K562 (cell line): ENCODE measurements around the gene ANKRD16. TPM values are rescaled to one million over a fixed set of nuclear protein-coding genes. Genes with fewer than 3 reads are reported as not detected.

Experiments used
- ATAC-seq: fragments of 200-7000 bp; cut with Tn5 transposase; 3 replicates; pipeline ENCODE4 v1.9.1; 2020; ENCODE audit warnings: moderate library complexity
- BruUV-seq: library from RNA; stranded (reverse); fragments of 400-500 nt; replicated peaks from 2 replicates; lab custom pipeline; 2021; lab: Mats Ljungman, UMichigan
- CTCF ChIA-PET: fragments of 300-600 bp; formaldehyde crosslinking; extraction: SDS; loops from one replicate; lab custom pipeline; 2021; ENCODE audit warnings: low intra/inter-chr PET ratio; lab: Yijun Ruan, JAX
- POLR2A ChIA-PET: fragments of 300-600, 350-650 bp; sonication (Branson Sonifier 250); formaldehyde crosslinking; extraction: SDS; loops from one replicate; lab custom pipeline; 2021; ENCODE audit warnings: antibody characterized with exemption, inconsistent platforms; lab: Yijun Ruan, JAX
- DNase-seq, 4 experiments: peaks; one replicate each; pipeline versions ENCODE4 v3.0.0 to v3.0.0-alpha.2; 2011 to 2018; ENCODE audit warnings: low spot score in 3 of 4, mixed read lengths in 3 of 4; ENCODE audit errors: extremely low read depth in 1 of 4
- FAIRE-seq: peaks from 2 replicates; lab custom pipeline; 2011; peaks lifted over from hg19 to GRCh38; lab: Jason Lieb, UNC
- H2AFZ ChIP-seq: 2 replicates; pipeline ENCODE4 v1.6.0; 2011; ENCODE audit warnings: low read depth, low read length, control low read depth, inconsistent platforms
- H3K27ac ChIP-seq: fragments of 200-600 bp; 3 replicates; pipeline ENCODE4 v1.8.0; 2011; ENCODE audit warnings: low read depth, mild to moderate bottlenecking, control low read depth, inconsistent platforms, low read length, moderate library complexity, mixed read lengths; ENCODE audit errors: extremely low read depth
- H3K27me3 ChIP-seq, 2 experiments: fragments of 300-600 bp in 1 of 2; 2 replicates in 1 of 2; 3 replicates in 1 of 2; pipeline versions ENCODE4 v1.6.0 to v1.8.0; 2011; ENCODE audit warnings: inconsistent platforms in 2 of 2, low read length in 2 of 2, mild to moderate bottlenecking in 1 of 2, mixed read lengths in 1 of 2, moderate library complexity in 1 of 2; ENCODE audit not compliant: control insufficient read depth in 2 of 2, insufficient read depth in 2 of 2
- H3K36me3 ChIP-seq: fragments of 300-600 bp; 3 replicates; pipeline ENCODE4 v1.8.0; 2011; ENCODE audit warnings: mild to moderate bottlenecking, low read length, inconsistent platforms; ENCODE audit not compliant: control insufficient read depth, insufficient read depth
- H3K4me1 ChIP-seq, 2 experiments: fragments of 200-600 bp in 1 of 2; replicated peaks in 1 of 2; 2 replicates in 1 of 2; 3 replicates in 1 of 2; pipeline versions ENCODE4 v1.5.1 to v1.8.0; 2011; ENCODE audit warnings: inconsistent platforms in 2 of 2, low read length in 2 of 2, mild to moderate bottlenecking in 1 of 2, mixed read lengths in 1 of 2, moderate library complexity in 1 of 2; ENCODE audit not compliant: control insufficient read depth in 2 of 2, insufficient read depth in 2 of 2
- H3K4me2 ChIP-seq: 2 replicates; pipeline ENCODE4 v1.6.1; 2011; ENCODE audit warnings: low read length, control low read depth, inconsistent platforms, mixed read lengths; ENCODE audit not compliant: insufficient read depth
- H3K4me3 ChIP-seq: fragments of 200-600 bp; sonication (generic), shearing (Covaris generic); 2 replicates; pipeline ENCODE4 v1.5.1; 2016; ENCODE audit warnings: control low read depth, inconsistent platforms
- H3K79me2 ChIP-seq: fragments of 200-600 bp; 3 replicates; pipeline ENCODE4 v1.8.0; 2011; ENCODE audit warnings: low read length, inconsistent platforms; ENCODE audit not compliant: control insufficient read depth, insufficient read depth
- H3K9ac ChIP-seq, 2 experiments: 2 replicates each; pipeline versions ENCODE4 v1.6.0 to v1.6.1; 2011; ENCODE audit warnings: low read depth in 2 of 2, low read length in 2 of 2, control low read depth in 1 of 2, inconsistent platforms in 1 of 2, mild to moderate bottlenecking in 1 of 2, mixed read lengths in 1 of 2; ENCODE audit not compliant: insufficient read depth in 1 of 2
- H3K9me1 ChIP-seq: one replicate; pipeline ENCODE4 v1.6.0; 2011; ENCODE audit warnings: inconsistent platforms, mild to moderate bottlenecking, low read length, moderate library complexity; ENCODE audit not compliant: control insufficient read depth, insufficient read depth
- H3K9me3 ChIP-seq: replicated peaks from 2 replicates; pipeline ENCODE4 v1.5.1; 2011; ENCODE audit warnings: low read depth, low read length, inconsistent platforms; ENCODE audit not compliant: control insufficient read depth, insufficient read depth
- H4K20me1 ChIP-seq: replicated peaks from 2 replicates; pipeline ENCODE4 v1.6.1; 2011; ENCODE audit warnings: low read length, inconsistent platforms, mixed read lengths; ENCODE audit not compliant: control insufficient read depth, insufficient read depth
- CBFA2T2 ChIP-seq: fragments of 450-650 bp; conservative IDR thresholded peaks from 2 replicates; pipeline ENCODE4 v1.6.1; 2017; ENCODE audit warnings: mild to moderate bottlenecking
- CCNT2 ChIP-seq: IDR thresholded peaks from 2 replicates; pipeline ENCODE4 v1.6.1; 2011; ENCODE audit warnings: borderline replicate concordance, low read depth, mild to moderate bottlenecking, moderate library complexity, mixed read lengths, low read length; ENCODE audit not compliant: insufficient read length; ENCODE audit errors: extremely low read depth
- DACH1 ChIP-seq: fragments of 450-650 bp; IDR thresholded peaks from 2 replicates; pipeline ENCODE4 v1.6.1; 2018; ENCODE audit not compliant: partially characterized antibody
- EP300 ChIP-seq: IDR thresholded peaks from 2 replicates; pipeline ENCODE4 v1.6.1; 2012; ENCODE audit warnings: low read length, improper control_type of control experiment
- EP400 ChIP-seq: fragments of 450-650 bp; IDR thresholded peaks from 2 replicates; pipeline ENCODE4 v1.6.1; 2017; ENCODE audit warnings: antibody characterized with exemption, mild to moderate bottlenecking, moderate library complexity
- FOXK2 ChIP-seq, 2 experiments: fragments of 450-650 bp; IDR thresholded peaks in 1 of 2; conservative IDR thresholded peaks in 1 of 2; 2 replicates each; pipeline ENCODE4 v1.6.1; 2016; ENCODE audit warnings: low read depth in 2 of 2, mild to moderate bottlenecking in 1 of 2
- KHSRP ChIP-seq: fragments of 450-650 bp; IDR thresholded peaks from 2 replicates; pipeline ENCODE4 v1.6.1; 2017
- MEF2D ChIP-seq: conservative IDR thresholded peaks from 2 replicates; pipeline ENCODE4 v1.6.1; 2016; ENCODE audit warnings: low read depth, missing genetic modification characterization, missing compliant biosample characterization
- MYC ChIP-seq, 2 experiments: fragments of 250-450 bp in 1 of 2; sonication (Bioruptor Pico) in 1 of 2; IDR thresholded peaks; 2 replicates each; pipeline versions ENCODE4 v1.5.1 to v1.6.1; 2012 to 2021; ENCODE audit warnings: low read depth in 2 of 2, borderline replicate concordance in 1 of 2, improper control_type of control experiment in 1 of 2, low read length in 1 of 2, mild to moderate bottlenecking in 1 of 2, moderate library complexity in 1 of 2
- MYNN ChIP-seq, 2 experiments: sonication (generic); formaldehyde crosslinking in 1 of 2; IDR thresholded peaks; 2 replicates each; pipeline versions ENCODE4 v1.5.0 to v1.6.1; 2016 to 2020; ENCODE audit warnings: antibody characterized with exemption in 1 of 2, missing genetic modification reagents in 1 of 2
- PHTF2 ChIP-seq: fragments of 250-450 bp; sonication (Bioruptor Pico); IDR thresholded peaks from 2 replicates; pipeline ENCODE4 v1.5.0; 2021; ENCODE audit warnings: mild to moderate bottlenecking
- PTRF ChIP-seq: fragments of 450-650 bp; IDR thresholded peaks from 2 replicates; pipeline ENCODE4 v1.6.1; 2016; ENCODE audit warnings: mild to moderate bottlenecking, missing genetic modification characterization, missing compliant biosample characterization
- RNF2 ChIP-seq: sonication (generic); IDR thresholded peaks from 2 replicates; pipeline ENCODE4 v1.6.1; 2016
- SMAD1 ChIP-seq: fragments of 150-350 bp; IDR thresholded peaks from 2 replicates; pipeline ENCODE4 v1.6.1; 2014; ENCODE audit warnings: low read length, low read depth; ENCODE audit not compliant: partially characterized antibody
- SMARCC2 ChIP-seq: fragments of 450-650 bp; IDR thresholded peaks from 2 replicates; pipeline ENCODE4 v1.6.1; 2017; ENCODE audit warnings: antibody characterized with exemption, moderate library complexity, mild to moderate bottlenecking, low read depth
- TAF9B ChIP-seq: fragments of 450-650 bp; IDR thresholded peaks from 2 replicates; pipeline ENCODE4 v1.6.1; 2018; ENCODE audit warnings: mild to moderate bottlenecking; ENCODE audit not compliant: partially characterized antibody
- YY1 ChIP-seq, 3 experiments: IDR thresholded peaks; 2 replicates each; pipeline ENCODE4 v1.6.1; 2011; ENCODE audit warnings: low read length in 2 of 3, mild to moderate bottlenecking in 2 of 3, moderate library complexity in 2 of 3, borderline replicate concordance in 1 of 3, control low read depth in 1 of 3, low read depth in 1 of 3; ENCODE audit not compliant: insufficient read depth in 3 of 3, insufficient replicate concordance in 2 of 3, control insufficient read depth in 1 of 3, insufficient read length in 1 of 3; ENCODE audit errors: extremely low read depth in 1 of 3
- ZBED1 ChIP-seq: IDR thresholded peaks from 2 replicates; pipeline ENCODE4 v1.6.1; 2014
- ZNF311 ChIP-seq: fragments of 250-450 bp; sonication (Bioruptor Pico); IDR thresholded peaks from 2 replicates; pipeline ENCODE4 v1.4.0; 2020; ENCODE audit warnings: mild to moderate bottlenecking, moderate library complexity
- ZNF695 ChIP-seq: fragments of 450-650 bp; formaldehyde crosslinking; IDR thresholded peaks from 2 replicates; pipeline ENCODE4 v1.4.0; 2020; ENCODE audit warnings: mild to moderate bottlenecking, moderate library complexity
- WGBS: fragments of 100-300 bp; shearing (Covaris generic); methylation state at CpG from one replicate; pipeline ENCODE4 v1.1.6; 2016; ENCODE audit warnings: low coverage, mixed read lengths; ENCODE audit not compliant: insufficient coverage; ENCODE audit errors: missing lambda C conversion rate; 5-methylcytosine and 5-hydroxymethylcytosine counted together
- in situ Hi-C: fragments of 300-500 bp; cut with MboI; formaldehyde crosslinking; loops from 4 replicates; pipeline ENCODE4 v1.15.0; 2018; ENCODE audit warnings: inconsistent platforms, mixed read lengths
- intact Hi-C: fragments of 100-400 bp; cut with micrococcal nuclease; formaldehyde crosslinking; loops from 2 replicates; pipeline ENCODE4 v1.14.2; 2022
- polyA plus RNA-seq, 8 experiments: library from polyadenylated mRNA; depleted of rRNA in 4 of 8; stranded (reverse) in 5 of 8; unstranded in 3 of 8; fragments of >200 nt; fragmentation: Nextera tagmentation in 2 of 8; fragmentation: Illumina TruSeq in 1 of 8; extraction: Ambion mirVana in 2 of 8; extraction: Trizol in 1 of 8; gene quantifications; 2 replicates each; pipeline versions ENCODE4 v1.2.1 to v1.2.3, GENCODE V29; 2011 to 2014; ENCODE audit warnings: inconsistent platforms in 1 of 8, missing spikeins in 1 of 8
- total RNA-seq, 7 experiments: library from RNA; depleted of rRNA in 6 of 7; stranded (reverse); fragments of >200 nt in 6 of 7; fragmentation: Illumina TruSeq in 2 of 7; extraction: Trizol in 2 of 7; gene quantifications; 2 replicates each; pipeline versions ENCODE4 v1.2.1 to v1.2.3, GENCODE V29; 2011 to 2021; ENCODE audit warnings: low replicate concordance in 1 of 7
- TF ChIP-seq, protein P1 (sequence below), 2 experiments: fragments of 450-650 bp; conservative IDR thresholded peaks; 2 replicates each; pipeline ENCODE4 v1.6.1; 2017; ENCODE audit warnings: mild to moderate bottlenecking in 2 of 2, moderate library complexity in 2 of 2

ANKRD16 gene
- total and polyA plus RNA-seq, 9 of the 15 experiments (the other 6 are each of a cell fraction or from before 2014, with no cell fraction given), result 1.5 to 16.0 (median 9.5) TPM

DNA sequence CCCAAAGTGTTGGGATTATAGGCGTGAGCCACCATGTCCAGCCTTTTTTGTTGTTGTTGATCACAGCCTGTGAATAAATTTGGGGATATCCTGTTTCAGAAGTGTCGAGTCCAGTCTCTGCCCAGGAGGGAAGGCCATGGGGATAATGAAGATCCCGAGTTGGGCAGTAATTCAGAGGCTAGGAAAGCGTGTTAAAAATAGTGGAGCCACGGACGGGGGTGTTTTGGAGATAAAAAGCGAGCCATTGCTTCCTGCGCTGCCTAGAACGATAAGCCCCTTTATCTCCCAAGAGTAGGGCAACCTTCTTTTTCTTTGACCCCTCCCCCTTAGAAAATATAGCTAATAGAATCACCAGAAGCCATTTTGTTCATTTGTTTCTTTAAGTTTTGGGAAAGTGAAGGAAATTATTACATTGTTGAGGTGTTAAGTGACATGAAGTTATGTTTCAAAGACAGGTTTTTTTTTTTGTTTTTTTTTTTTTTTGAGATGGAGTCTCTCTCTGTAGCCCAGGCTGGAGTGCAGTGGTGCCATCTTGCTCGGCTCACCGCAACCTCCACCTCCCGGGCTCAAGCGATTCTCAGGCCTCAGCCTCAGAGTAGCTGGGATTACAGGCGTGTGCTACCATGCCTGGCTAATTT, 44.3 kb upstream of the ANKRD16 start:
- peak overlapping the region; percentile 54 to 58; a peak in 2 of 4 replicates for H3K9ac ChIP-seq
- DNase-seq, result peak; percentile 38 to 90 (median 68)
- no TSS peak for BruUV-seq
- no peaks in the 10 kb centered on the region for H3K9me3 ChIP-seq
- H3K79me2 ChIP-seq, result peaks cover 11% of the 10 kb centered on the region; the same call in 1 of the 3 replicates
- intact Hi-C loops (no loop called here), in situ Hi-C loops (loop anchor here (25.0 kb wide), 1 partner anchor 453 kb away; no protein-coding TSS in a partner anchor)
- peak; percentile 89 for ATAC-seq
- no peak overlapping the region for H3K4me3 ChIP-seq
- no peaks in the 10 kb centered on the region for H4K20me1 ChIP-seq
- ChIA-PET CTCF (interaction anchor here (0.6 kb wide), 2 partner anchors 74 to 1119 kb away, joined by 3 read pairs; no protein-coding TSS in a partner anchor), POLR2A (interaction anchor here (1.2 kb wide), 1 partner anchor 10 kb away, joined by 4 read pairs; no protein-coding TSS in a partner anchor)
- H2AFZ ChIP-seq, result peak overlapping the region; percentile 73
- peak overlapping the region; percentile 88 for H3K27ac ChIP-seq
- no peaks in the 10 kb centered on the region for H3K27me3 ChIP-seq
- no peaks in the 10 kb centered on the region for H3K9me1 ChIP-seq
- peak overlapping the region; percentile 49 for H3K4me2 ChIP-seq
- 5% methylated on average over 13 of the region's 14 CpGs for WGBS
- peak; percentile 90 for FAIRE-seq
- peaks cover 18 to 27% of the 10 kb centered on the region in 2 experiments; a peak in 4 of 5 replicates for H3K4me1 ChIP-seq
- H3K36me3 ChIP-seq, result peaks cover 84% of the 10 kb centered on the region
- peak; percentile 86; the same call in 1 of the 2 replicates for TF ChIP-seq SMARCC2
- TF ChIP-seq ZNF695, result no peak
- peak; percentile 47; the same call in 1 of the 2 replicates for TF ChIP-seq PTRF (tag)
- peak; percentile 44 for TF ChIP-seq SMAD1
- TF ChIP-seq MEF2D (tag), result peak; percentile 86
- TF ChIP-seq DACH1, result peak; percentile 34
- peak; percentile 37; the same call in 1 of the 2 replicates for TF ChIP-seq ZNF311 (CRISPR knock-in tag)
- TF ChIP-seq PHTF2 (CRISPR knock-in tag), result no peak
- TF ChIP-seq CCNT2, result peak; percentile 73
- TF ChIP-seq ZBED1, result no peak; the same call in 1 of the 2 replicates
- TF ChIP-seq, protein P1, sequence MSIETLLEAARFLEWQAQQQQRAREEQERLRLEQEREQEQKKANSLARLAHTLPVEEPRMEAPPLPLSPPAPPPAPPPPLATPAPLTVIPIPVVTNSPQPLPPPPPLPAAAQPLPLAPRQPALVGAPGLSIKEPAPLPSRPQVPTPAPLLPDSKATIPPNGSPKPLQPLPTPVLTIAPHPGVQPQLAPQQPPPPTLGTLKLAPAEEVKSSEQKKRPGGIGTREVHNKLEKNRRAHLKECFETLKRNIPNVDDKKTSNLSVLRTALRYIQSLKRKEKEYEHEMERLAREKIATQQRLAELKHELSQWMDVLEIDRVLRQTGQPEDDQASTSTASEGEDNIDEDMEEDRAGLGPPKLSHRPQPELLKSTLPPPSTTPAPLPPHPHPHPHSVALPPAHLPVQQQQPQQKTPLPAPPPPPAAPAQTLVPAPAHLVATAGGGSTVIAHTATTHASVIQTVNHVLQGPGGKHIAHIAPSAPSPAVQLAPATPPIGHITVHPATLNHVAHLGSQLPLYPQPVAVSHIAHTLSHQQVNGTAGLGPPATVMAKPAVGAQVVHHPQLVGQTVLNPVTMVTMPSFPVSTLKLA (conservative IDR thresholded peaks at IDR 0.05), result peak; percentile 37 to 50; a peak in 2 of 4 replicates
- TF ChIP-seq RNF2, result peak; percentile 76; the same call in 1 of the 2 replicates
- peak; percentile 90 for TF ChIP-seq CBFA2T2
- peak; percentile 91 for TF ChIP-seq EP300
- TF ChIP-seq FOXK2 (conservative IDR thresholded peaks at IDR 0.05 in 1 of 2, IDR thresholded peaks at IDR 0.05 in 1 of 2; ENCODE audit: low read depth in 2 of 2), result 0 out of 4 replicates have a peak, but pooled peaks of 1 of the 2 experiments have one; percentile 32
- TF ChIP-seq MYC (IDR thresholded peaks at IDR 0.05; ENCODE audit: low read depth, low read length), result peak; percentile 53; the same call in 1 of the 2 replicates
- no peak for TF ChIP-seq MYC (CRISPR knock-in tag; IDR thresholded peaks at IDR 0.05; ENCODE audit: borderline replicate concordance, low read depth)
- TF ChIP-seq YY1 (IDR thresholded peaks at IDR 0.05; ENCODE audit: borderline replicate concordance in 1 of 3, control insufficient read depth in 1 of 3, extremely low read depth in 1 of 3, insufficient read depth in 3 of 3, insufficient read length in 1 of 3, insufficient replicate concordance in 2 of 3, low read depth in 1 of 3, low read length in 2 of 3), result peak in 1 of 3 experiments; percentile 74
- TF ChIP-seq MYNN (IDR thresholded peaks at IDR 0.05), result peak; percentile 69; the same call in 1 of the 2 replicates
- TF ChIP-seq MYNN (CRISPR knock-in tag; IDR thresholded peaks at IDR 0.05), result no peak
- TF ChIP-seq EP400, result peak; percentile 37; the same call in 1 of the 2 replicates
- peak; percentile 11 for TF ChIP-seq TAF9B
- no peak for TF ChIP-seq KHSRP
